Measurements from ENCODE around the gene ADAMTSL2. TPM values are rescaled to one million over a fixed set of nuclear protein-coding genes. Genes with fewer than 3 reads are reported as not detected.

Gene ADAMTSL2
- total RNA-seq, 2 donors from 2014 or later: 0.24 to 0.74 TPM

DNA sequence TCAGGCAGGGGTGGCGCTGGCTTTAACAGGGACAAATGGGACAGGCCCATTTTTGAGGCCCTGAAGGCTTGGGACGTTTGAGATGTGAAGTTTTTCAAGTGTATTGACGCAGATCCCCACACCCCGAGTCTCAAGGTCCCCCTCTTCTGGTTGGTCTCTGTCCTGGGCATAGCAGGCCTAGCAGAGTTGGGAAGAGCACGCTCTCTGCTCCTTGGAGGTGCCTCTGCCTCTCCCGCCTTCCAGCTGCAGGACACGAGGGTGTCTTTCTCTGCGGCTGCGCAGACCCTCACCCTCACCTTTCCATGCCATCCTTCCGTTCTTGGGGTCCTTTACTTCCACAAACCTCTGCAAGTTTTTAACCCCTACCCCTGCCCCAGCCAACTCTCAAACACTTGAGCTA, 18.6 kb downstream of the ADAMTSL2 start:
- Histone ChIP-seq H3K9ac (ENCODE audit: low read depth in 2 of 2, low read length in 2 of 2) (no peak overlapping the region), H3K4me3 (no peak overlapping the region), H3K36me3 (no peaks in the 10 kb centered on the region), H3K4me1 (no peaks in the 10 kb centered on the region), H3K9me3 (no peaks in the 10 kb centered on the region), H3K27ac (no peak overlapping the region), H3K27me3 (no peaks in the 10 kb centered on the region)
- no peak for DNase-seq
- TF ChIP-seq, protein P1, sequence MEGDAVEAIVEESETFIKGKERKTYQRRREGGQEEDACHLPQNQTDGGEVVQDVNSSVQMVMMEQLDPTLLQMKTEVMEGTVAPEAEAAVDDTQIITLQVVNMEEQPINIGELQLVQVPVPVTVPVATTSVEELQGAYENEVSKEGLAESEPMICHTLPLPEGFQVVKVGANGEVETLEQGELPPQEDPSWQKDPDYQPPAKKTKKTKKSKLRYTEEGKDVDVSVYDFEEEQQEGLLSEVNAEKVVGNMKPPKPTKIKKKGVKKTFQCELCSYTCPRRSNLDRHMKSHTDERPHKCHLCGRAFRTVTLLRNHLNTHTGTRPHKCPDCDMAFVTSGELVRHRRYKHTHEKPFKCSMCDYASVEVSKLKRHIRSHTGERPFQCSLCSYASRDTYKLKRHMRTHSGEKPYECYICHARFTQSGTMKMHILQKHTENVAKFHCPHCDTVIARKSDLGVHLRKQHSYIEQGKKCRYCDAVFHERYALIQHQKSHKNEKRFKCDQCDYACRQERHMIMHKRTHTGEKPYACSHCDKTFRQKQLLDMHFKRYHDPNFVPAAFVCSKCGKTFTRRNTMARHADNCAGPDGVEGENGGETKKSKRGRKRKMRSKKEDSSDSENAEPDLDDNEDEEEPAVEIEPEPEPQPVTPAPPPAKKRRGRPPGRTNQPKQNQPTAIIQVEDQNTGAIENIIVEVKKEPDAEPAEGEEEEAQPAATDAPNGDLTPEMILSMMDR (IDR thresholded peaks at IDR 0.05): no peak
- intact Hi-C loops (cut with DNase I): no loop called here

DNA sequence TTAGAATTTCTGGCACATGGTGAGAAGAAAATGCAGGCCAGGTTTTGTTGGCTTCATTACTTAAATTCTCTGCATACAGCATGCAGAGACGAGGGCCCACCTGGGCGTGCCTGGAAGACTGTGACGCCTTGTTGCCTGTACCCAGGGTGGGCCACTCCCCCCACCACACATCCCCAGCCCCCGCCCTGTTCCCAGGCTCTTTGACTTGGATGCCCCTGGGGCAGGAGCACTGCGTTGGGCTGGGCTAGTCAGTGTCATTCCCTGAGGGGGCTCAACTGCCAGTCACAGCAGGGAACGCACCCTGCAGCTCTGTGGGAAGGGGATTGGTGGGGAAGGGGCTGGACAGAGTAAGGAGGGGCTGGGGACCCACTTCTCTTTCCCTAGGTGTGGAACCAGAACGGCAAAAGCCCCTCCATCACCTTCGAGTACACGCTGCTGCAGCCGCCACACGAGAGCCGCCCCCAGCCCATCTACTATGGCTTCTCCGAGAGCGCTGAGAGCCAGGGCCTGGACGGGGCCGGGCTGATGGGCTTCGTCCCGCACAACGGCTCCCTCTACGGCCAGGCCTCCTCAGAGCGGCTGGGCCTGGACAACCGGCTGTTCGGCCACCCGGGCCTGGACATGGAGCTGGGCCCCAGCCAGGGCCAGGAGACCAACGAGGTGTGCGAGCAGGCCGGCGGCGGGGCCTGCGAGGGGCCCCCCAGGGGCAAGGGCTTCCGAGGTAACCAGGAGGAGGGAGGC, 19.6 kb downstream of the ADAMTSL2 start:
- H3K9ac ChIP-seq (ENCODE audit: low read depth in 2 of 2, low read length in 2 of 2): no peak overlapping the region
- H3K27ac ChIP-seq: no peak overlapping the region
- TF ChIP-seq, protein P1 (IDR thresholded peaks at IDR 0.05): no peak
- no peaks in the 10 kb centered on the region for H3K4me1 ChIP-seq
- DNase-seq: no peak
- intact Hi-C loops (cut with DNase I): no loop called here
- H3K9me3 ChIP-seq: no peaks in the 10 kb centered on the region
- no peak overlapping the region for H3K4me3 ChIP-seq
- H3K36me3 ChIP-seq: no peaks in the 10 kb centered on the region
- no peaks in the 10 kb centered on the region for H3K27me3 ChIP-seq

DNA sequence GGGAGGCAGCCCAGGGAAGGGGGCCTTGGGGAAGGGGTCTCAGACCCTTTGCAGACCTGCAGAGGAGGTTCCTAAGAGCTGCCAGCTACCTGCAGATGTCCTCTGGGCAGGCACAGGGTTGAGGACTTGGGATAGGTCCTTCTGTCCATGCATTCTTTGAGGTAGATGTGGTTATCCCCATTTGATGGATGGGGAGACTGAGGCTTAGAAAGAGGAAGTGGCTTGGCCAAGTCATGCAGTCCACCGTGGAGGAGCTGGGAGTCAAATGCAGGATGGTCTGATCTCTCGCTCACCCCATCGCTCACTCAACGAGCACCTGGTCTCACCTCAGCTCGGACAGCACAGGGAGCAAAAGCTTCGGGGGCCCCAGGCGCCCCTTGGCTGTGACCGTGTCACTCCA, 20.2 kb downstream of the ADAMTSL2 start:
- Histone ChIP-seq H3K27me3 (no peaks in the 10 kb centered on the region), H3K4me1 (no peaks in the 10 kb centered on the region), H3K27ac (no peak overlapping the region), H3K9me3 (no peaks in the 10 kb centered on the region), H3K36me3 (no peaks in the 10 kb centered on the region), H3K9ac (ENCODE audit: low read depth in 2 of 2, low read length in 2 of 2) (no peak overlapping the region), H3K4me3 (no peak overlapping the region)
- intact Hi-C loops (cut with DNase I): no loop called here
- DNase-seq: no peak
- TF ChIP-seq, protein P1 (IDR thresholded peaks at IDR 0.05): no peak

DNA sequence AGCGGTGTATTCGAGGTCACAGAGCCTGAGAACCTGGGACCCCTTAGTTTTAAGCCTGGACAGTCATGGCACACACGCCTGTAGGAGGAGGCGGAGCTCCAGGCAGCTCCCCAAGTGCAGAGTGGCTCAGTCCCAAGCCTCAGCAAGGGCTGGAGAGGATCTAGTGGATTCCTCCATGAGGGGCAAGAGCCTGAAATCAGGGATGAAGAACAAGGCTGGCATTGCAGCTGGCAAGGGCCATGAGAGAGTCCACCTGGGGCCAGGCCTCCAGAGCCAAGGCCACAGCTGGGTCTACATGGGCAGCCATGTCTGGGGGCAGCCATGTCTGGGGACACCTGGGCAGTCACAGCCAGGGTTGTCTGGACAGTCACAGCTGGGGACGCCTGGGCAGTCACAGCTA, 21.9 kb downstream of the ADAMTSL2 start:
- intact Hi-C loops (cut with DNase I): no loop called here
- H3K4me1 ChIP-seq: no peaks in the 10 kb centered on the region
- H3K9me3 ChIP-seq: no peaks in the 10 kb centered on the region
- TF ChIP-seq, protein P1 (IDR thresholded peaks at IDR 0.05): no peak
- no peak for DNase-seq
- no peaks in the 10 kb centered on the region for H3K27me3 ChIP-seq
- H3K9ac ChIP-seq (ENCODE audit: low read depth in 2 of 2, low read length in 2 of 2): no peak overlapping the region
- no peak overlapping the region for H3K4me3 ChIP-seq
- no peak overlapping the region for H3K27ac ChIP-seq
- H3K36me3 ChIP-seq: no peaks in the 10 kb centered on the region

DNA sequence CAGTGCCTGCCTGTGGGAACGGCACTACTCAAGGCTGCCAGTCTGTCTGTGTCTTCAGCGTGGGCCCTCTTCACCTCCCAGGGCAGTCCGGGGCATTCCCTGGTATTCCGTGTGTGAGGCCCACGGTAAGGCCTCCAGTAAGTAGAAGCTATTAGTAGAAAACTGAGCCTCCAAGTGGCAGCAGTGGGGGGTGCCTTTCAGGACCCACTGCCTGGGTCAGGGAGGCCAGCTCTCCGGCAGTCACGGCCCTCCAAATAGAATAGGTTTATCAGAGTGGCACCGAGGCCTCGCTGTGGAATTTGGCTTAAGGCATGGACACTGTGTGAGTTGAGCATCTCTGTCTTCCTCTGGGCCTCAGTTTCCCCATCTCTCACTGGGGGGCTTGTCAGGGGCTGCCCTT, 23.1 kb downstream of the ADAMTSL2 start:
- H3K4me1 ChIP-seq: no peaks in the 10 kb centered on the region
- intact Hi-C loops (cut with DNase I): no loop called here
- H3K36me3 ChIP-seq: no peaks in the 10 kb centered on the region
- DNase-seq: no peak
- TF ChIP-seq, protein P1 (IDR thresholded peaks at IDR 0.05): no peak
- no peak overlapping the region for H3K9ac ChIP-seq (ENCODE audit: low read depth in 2 of 2, low read length in 2 of 2)
- no peaks in the 10 kb centered on the region for H3K27me3 ChIP-seq
- H3K9me3 ChIP-seq: no peaks in the 10 kb centered on the region
- no peak overlapping the region for H3K4me3 ChIP-seq
- no peak overlapping the region for H3K27ac ChIP-seq
